ENCODE measurements around the gene ADAM10.
"Not testable (repeated sequence)": the region's sequence is repeated elsewhere in the genome, so short reads cannot be mapped to it uniquely, and the experiment has no call there.

The ADAM10 gene

GRCh38 chr15:58639992-58640391 lies 109.5 kb downstream of the ADAM10 start:
- TF ChIP-seq POLR2A (IDR thresholded peaks at IDR 0.05; ENCODE audit: low read depth, low read length): no peak
- DNase-seq (ENCODE audit: insufficient read length, low spot score) (no peak), FAIRE-seq (no peak)

GRCh38 chr15:58639002-58639756 lies 110.3 kb downstream of the ADAM10 start:
- FAIRE-seq: no peak
- no peak for DNase-seq (ENCODE audit: insufficient read length, low spot score)
- no peak for TF ChIP-seq POLR2A (IDR thresholded peaks at IDR 0.05; ENCODE audit: low read depth, low read length)

GRCh38 chr15:58632789-58633188 lies 116.7 kb downstream of the ADAM10 start:
- TF ChIP-seq POLR2A (IDR thresholded peaks at IDR 0.05; ENCODE audit: low read depth, low read length): no peak
- DNase-seq (ENCODE audit: insufficient read length, low spot score): no peak
- FAIRE-seq: no peak

- FAIRE-seq (no peak), DNase-seq (ENCODE audit: insufficient read length, low spot score) (no peak)
- no peak for TF ChIP-seq POLR2A (IDR thresholded peaks at IDR 0.05; ENCODE audit: low read depth, low read length)
These were observed 118.2 kb downstream of the ADAM10 start for GRCh38 chr15:58631319-58631718.

- TF ChIP-seq POLR2A (IDR thresholded peaks at IDR 0.05; ENCODE audit: low read depth, low read length): no peak
- DNase-seq (ENCODE audit: insufficient read length, low spot score) (no peak), FAIRE-seq (no peak)
These were observed 119.9 kb downstream of the ADAM10 start for GRCh38 chr15:58629625-58630024.

- DNase-seq (ENCODE audit: insufficient read length, low spot score) (no peak), FAIRE-seq (peak; percentile 11)
- TF ChIP-seq POLR2A (IDR thresholded peaks at IDR 0.05; ENCODE audit: low read depth, low read length): no peak
These were observed 121.1 kb downstream of the ADAM10 start for GRCh38 chr15:58628206-58628947.

GRCh38 chr15:58627701-58628100 lies 121.8 kb downstream of the ADAM10 start:
- FAIRE-seq: no peak
- no peak for DNase-seq (ENCODE audit: insufficient read length, low spot score)
- no peak for TF ChIP-seq POLR2A (IDR thresholded peaks at IDR 0.05; ENCODE audit: low read depth, low read length)

GRCh38 chr15:58627046-58627445 lies 122.5 kb downstream of the ADAM10 start:
- DNase-seq (ENCODE audit: insufficient read length, low spot score) (no peak), FAIRE-seq (no peak)
- TF ChIP-seq POLR2A (IDR thresholded peaks at IDR 0.05; ENCODE audit: low read depth, low read length): no peak

GRCh38 chr15:58626378-58626777 lies 123.1 kb downstream of the ADAM10 start:
- no peak for TF ChIP-seq POLR2A (IDR thresholded peaks at IDR 0.05; ENCODE audit: low read depth, low read length)
- FAIRE-seq (no peak), DNase-seq (ENCODE audit: insufficient read length, low spot score) (no peak)

GRCh38 chr15:58622877-58623276 lies 126.6 kb downstream of the ADAM10 start:
- no peak for TF ChIP-seq POLR2A (IDR thresholded peaks at IDR 0.05; ENCODE audit: low read depth, low read length)
- FAIRE-seq (no peak), DNase-seq (ENCODE audit: insufficient read length, low spot score) (no peak)

- DNase-seq (ENCODE audit: insufficient read length, low spot score); FAIRE-seq: not testable (repeated sequence)
These were observed 129.2 kb downstream of the ADAM10 start for GRCh38 chr15:58620268-58620667.

GRCh38 chr15:58616171-58616570 lies 133.3 kb downstream of the ADAM10 start:
- no peak for FAIRE-seq
- DNase-seq (ENCODE audit: insufficient read length, low spot score): no peak
- no peak for TF ChIP-seq POLR2A (IDR thresholded peaks at IDR 0.05; ENCODE audit: low read depth, low read length)

- DNase-seq (ENCODE audit: insufficient read length, low spot score) (no peak), FAIRE-seq (no peak)
- TF ChIP-seq POLR2A (IDR thresholded peaks at IDR 0.05; ENCODE audit: low read depth, low read length): no peak
These were observed 137.5 kb downstream of the ADAM10 start for GRCh38 chr15:58611731-58612676.

GRCh38 chr15:58608711-58609110 lies 140.8 kb downstream of the ADAM10 start:
- TF ChIP-seq POLR2A (IDR thresholded peaks at IDR 0.05; ENCODE audit: low read depth, low read length): no peak
- no peak for FAIRE-seq
- DNase-seq (ENCODE audit: insufficient read length, low spot score): no peak
